Right lobe of liver (tissue), 6 donors: ENCODE data around the gene VASH2. TPM values are rescaled to one million over a fixed set of nuclear protein-coding genes. Genes with fewer than 3 reads are reported as not detected.
A peak's percentile ranks its signal among the peaks of the same experiment; 100 is the strongest.

Source experiments
- ATAC-seq, 4 donors: fragments of 200-7000 bp; cut with Tn5 transposase; one replicate each; pipeline ENCODE4 v1.9.1; 2020; ENCODE audit warnings: mild to moderate bottlenecking in 4 of 4, moderate library complexity in 4 of 4
- DNase-seq, 3 donors: peaks; one replicate each; pipeline ENCODE4 v3.0.0-alpha.2; 2020
- H3K27ac ChIP-seq, 3 donors: fragments of 200-600 bp; one replicate each; pipeline ENCODE4 v1.8.0; 2022
- H3K27me3 ChIP-seq, 2 donors: fragments of 200-600 bp; one replicate each; pipeline ENCODE4 v1.8.0; 2022
- H3K36me3 ChIP-seq, 4 donors: fragments of 200-600 bp; sonication (generic) in 1 of 4; one replicate each; pipeline versions ENCODE4 v1.5.1 to v1.8.0; 2017 to 2022; ENCODE audit warnings: control low read depth in 1 of 4
- H3K4me1 ChIP-seq, 4 donors: fragments of 200-600 bp; sonication (generic) in 1 of 4; one replicate each; pipeline versions ENCODE4 v1.5.1 to v1.8.0; 2017 to 2022; ENCODE audit warnings: control low read depth in 1 of 4
- H3K4me3 ChIP-seq, 3 donors: fragments of 200-600 bp; one replicate each; pipeline ENCODE4 v1.8.0; 2022
- H3K9me3 ChIP-seq, 4 donors: fragments of 200-600 bp; sonication (generic) in 1 of 4; one replicate each; pipeline versions ENCODE4 v1.5.1 to v1.8.0; 2017 to 2022; ENCODE audit warnings: control low read depth in 1 of 4
- POLR2A ChIP-seq: fragments of 450-650 bp; IDR thresholded peaks from one replicate; pipeline ENCODE4 v1.6.1; 2017; ENCODE audit warnings: antibody characterized with exemption, mild to moderate bottlenecking
- WGBS: methylation state at CpG from one replicate; pipeline ENCODE4 v1.1.6; 2018; ENCODE audit warnings: low coverage, low lambda C conversion rate; ENCODE audit not compliant: insufficient coverage; ENCODE audit errors: missing lambda C conversion rate; 5-methylcytosine and 5-hydroxymethylcytosine counted together
- intact Hi-C, 2 donors: fragments of 100-400 bp; cut with DNase I; formaldehyde crosslinking; loops; one replicate each; pipeline versions ENCODE4 v1.11.2 to v1.14.1; 2022
- total RNA-seq, 6 experiments: library from RNA; depleted of rRNA in 2 of 6; stranded (reverse); fragments of >200 nt in 2 of 6; fragmentation: NEBNext Ultra II Directional in 3 of 6; extraction: Animal tissue kit (Norgen Biotek cat#: 25700) in 3 of 6; gene quantifications; one replicate each; pipeline versions ENCODE4 v1.1.0 to v1.2.4, GENCODE V29; 2016 to 2023
- TF ChIP-seq, protein P1 (sequence below), 4 donors: fragments of 200-600 bp in 3 of 4; fragments of 450-650 bp in 1 of 4; IDR thresholded peaks; one replicate each; pipeline versions ENCODE4 v1.5.1 to v1.8.0; 2016 to 2022; ENCODE audit warnings: antibody characterized with exemption in 4 of 4, mild to moderate bottlenecking in 2 of 4
- donor health status: DM: no; HTN: yes; CAD: no.
- donor health status: DM: no; HTN: no; CAD: no.
- donor health status: DM: no; HTN: no; CAD: no.
- donor health status: DM: no; HTN: yes; CAD: no.
- donor health status: DM: no; HTN: yes; CAD: no.

VASH2 gene
- total RNA-seq, 6 experiments from 2014 or later = 0.04 to 0.32 (median 0.07) TPM; not detected in 3

DNA sequence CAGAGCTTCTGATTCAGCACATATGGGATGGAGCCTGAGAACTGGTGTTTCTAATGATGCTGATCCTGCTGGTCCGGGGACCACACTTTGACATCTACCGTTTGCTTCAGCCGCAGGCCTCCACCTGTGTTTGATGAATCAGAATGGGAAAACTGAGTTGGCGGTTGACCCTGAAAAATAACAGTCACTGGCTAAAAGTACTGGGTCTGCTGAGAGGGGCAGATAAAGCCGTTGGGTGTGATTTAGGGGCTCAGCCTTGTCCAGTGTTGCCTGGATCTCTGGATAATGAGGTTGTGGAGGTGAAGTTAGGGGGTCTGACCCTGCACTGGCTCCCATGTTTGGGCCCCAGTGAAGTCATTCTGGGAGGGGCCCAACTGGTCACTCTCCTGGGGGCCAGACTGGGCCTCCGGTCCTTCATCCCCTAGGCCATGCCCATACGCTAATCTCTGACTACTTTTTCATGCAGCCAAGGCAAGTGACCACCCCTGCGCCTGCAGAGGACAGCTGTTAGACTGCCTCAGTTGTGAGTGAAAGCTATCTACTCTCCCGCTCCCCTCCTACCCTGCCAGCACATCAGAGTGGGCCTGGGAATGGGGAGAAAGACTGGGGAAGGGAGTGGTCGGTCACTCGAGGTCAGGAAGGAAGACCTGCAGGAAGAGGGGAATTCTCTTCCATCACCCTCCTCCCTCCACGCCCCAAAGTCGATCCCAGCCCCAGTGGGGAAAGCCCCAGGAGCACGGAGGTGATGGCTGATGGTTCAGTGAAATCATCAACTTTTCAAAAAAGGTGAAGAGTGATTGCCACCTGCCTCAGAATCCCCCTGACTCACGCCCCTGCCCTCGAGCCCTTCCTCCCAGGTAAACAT is 27.7 kb downstream of the VASH2 start:
- TF ChIP-seq, protein P1, sequence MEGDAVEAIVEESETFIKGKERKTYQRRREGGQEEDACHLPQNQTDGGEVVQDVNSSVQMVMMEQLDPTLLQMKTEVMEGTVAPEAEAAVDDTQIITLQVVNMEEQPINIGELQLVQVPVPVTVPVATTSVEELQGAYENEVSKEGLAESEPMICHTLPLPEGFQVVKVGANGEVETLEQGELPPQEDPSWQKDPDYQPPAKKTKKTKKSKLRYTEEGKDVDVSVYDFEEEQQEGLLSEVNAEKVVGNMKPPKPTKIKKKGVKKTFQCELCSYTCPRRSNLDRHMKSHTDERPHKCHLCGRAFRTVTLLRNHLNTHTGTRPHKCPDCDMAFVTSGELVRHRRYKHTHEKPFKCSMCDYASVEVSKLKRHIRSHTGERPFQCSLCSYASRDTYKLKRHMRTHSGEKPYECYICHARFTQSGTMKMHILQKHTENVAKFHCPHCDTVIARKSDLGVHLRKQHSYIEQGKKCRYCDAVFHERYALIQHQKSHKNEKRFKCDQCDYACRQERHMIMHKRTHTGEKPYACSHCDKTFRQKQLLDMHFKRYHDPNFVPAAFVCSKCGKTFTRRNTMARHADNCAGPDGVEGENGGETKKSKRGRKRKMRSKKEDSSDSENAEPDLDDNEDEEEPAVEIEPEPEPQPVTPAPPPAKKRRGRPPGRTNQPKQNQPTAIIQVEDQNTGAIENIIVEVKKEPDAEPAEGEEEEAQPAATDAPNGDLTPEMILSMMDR (IDR thresholded peaks at IDR 0.05) = no peak
- TF ChIP-seq POLR2A = no peak
- no peak overlapping the region for H3K27ac ChIP-seq
- DNase-seq = no peak
- no peak for ATAC-seq
- WGBS = 59% methylated on average over 9 of the region's 16 CpGs
- no peaks in the 10 kb centered on the region for H3K27me3 ChIP-seq
- no peaks in the 10 kb centered on the region for H3K9me3 ChIP-seq
- H3K4me3 ChIP-seq = no peak overlapping the region
- no peaks in the 10 kb centered on the region for H3K4me1 ChIP-seq
- H3K36me3 ChIP-seq = no peaks in the 10 kb centered on the region
- intact Hi-C loops = no loop called here

DNA sequence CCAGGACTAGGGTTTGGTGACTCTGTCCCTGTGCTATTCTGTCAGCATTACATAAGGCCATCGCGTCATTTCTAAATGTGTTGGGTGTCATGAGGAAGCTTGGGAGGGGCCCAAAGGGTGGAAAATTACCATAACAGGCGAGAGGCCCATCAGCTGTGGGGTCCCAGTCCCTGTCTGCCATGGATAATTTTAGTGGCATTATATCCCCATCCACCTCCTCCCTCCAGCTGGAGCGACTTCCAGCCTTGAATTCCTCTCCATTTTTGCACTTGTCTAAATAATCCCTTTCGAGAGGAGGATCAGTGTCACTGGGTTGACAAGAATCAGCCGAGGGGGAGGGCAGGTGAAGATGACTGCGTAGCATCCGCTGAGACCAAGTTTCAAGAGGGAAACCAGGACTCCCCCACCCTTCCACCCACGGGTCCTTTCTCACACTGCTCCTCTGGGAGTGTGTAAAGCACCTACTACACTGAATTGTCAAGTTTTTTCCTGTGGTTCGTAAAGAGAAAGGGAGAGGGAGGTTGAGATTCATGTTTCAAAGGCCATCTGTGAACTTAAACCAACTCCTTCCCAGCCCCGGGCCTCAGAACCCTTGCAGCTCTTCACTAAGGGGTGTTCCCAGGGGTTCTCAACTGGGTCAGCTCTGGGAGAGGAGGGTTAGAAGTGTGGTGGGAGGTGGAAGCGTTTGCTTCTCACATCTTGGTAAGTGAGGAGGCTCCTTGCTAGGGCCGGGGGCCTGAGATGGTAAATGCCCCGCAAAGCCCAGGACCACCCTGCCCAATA is 29.2 kb downstream of the VASH2 start:
- no peaks in the 10 kb centered on the region for H3K36me3 ChIP-seq
- intact Hi-C loops = no loop called here
- H3K4me3 ChIP-seq = no peak overlapping the region
- H3K27ac ChIP-seq = no peak overlapping the region
- TF ChIP-seq, protein P1 (IDR thresholded peaks at IDR 0.05) = no peak
- TF ChIP-seq POLR2A = no peak
- no peaks in the 10 kb centered on the region for H3K27me3 ChIP-seq
- ATAC-seq = no peak
- no peaks in the 10 kb centered on the region for H3K9me3 ChIP-seq
- 78% methylated on average over 10 of the region's 14 CpGs for WGBS
- no peaks in the 10 kb centered on the region for H3K4me1 ChIP-seq
- DNase-seq = no peak

DNA sequence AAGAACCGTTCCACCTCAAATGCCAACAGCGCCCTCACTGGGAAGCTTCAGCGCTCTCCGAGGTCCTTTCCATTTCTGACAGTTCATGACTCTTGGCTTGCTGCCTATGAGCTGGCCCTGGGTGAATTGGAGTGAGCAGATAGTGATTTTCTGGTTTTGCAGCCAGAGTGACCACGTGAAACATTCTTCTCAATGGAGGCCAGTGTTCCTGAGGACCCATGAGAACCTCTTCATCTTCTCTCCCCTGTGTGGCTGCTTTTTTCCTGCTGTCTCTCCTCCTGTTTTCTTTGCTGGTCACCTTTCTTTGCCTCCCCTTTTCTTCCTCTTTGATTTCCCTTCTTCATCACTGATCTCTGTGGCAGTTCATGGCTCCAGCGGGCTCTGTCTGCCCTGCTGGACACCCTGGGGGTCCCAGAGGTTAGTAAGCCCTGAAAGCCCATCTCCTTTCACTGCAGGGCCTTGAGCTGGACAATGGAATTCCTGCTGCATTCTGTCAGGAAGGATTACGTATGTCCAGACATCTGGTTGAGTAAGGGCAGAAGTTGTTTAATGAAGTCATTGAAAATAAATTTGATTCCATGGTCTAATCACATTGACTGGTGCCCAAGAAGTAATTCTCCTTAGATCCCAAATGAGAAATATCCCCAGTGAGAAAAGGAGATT is 29.9 kb downstream of the VASH2 start:
- intact Hi-C loops = no loop called here
- DNase-seq (no peak), ATAC-seq (no peak)
- no peaks in the 10 kb centered on the region for H3K27me3 ChIP-seq
- H3K27ac ChIP-seq = no peak overlapping the region
- TF ChIP-seq, protein P1 (IDR thresholded peaks at IDR 0.05) = no peak
- TF ChIP-seq POLR2A = no peak
- no peaks in the 10 kb centered on the region for H3K9me3 ChIP-seq
- 68% methylated on average over 2 of the region's 7 CpGs for WGBS
- H3K4me1 ChIP-seq = no peaks in the 10 kb centered on the region
- H3K36me3 ChIP-seq = no peaks in the 10 kb centered on the region
- no peak overlapping the region for H3K4me3 ChIP-seq

DNA sequence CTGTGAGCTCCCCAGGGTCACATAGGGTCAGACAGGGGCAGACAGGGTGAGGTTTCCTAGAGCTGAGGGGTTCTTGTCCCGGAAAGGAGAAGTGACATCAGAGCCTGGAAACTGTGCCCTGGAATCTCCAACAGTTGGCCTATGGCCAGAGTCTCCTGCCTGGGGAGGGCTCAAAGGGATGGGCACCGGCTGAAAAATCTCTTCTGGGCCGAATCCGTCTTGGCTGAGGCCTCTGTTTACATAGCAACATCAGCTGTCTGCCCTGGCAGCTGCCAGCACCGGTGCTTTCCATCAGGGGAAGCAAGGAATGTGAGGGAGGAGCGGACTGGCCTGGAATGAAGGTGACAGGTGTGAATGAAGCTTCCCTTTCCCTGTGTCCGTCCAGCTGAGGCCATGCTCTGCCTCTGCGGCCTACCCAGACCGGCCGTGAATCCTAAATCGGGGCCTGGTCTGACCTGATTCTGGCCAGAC is 30.7 kb downstream of the VASH2 start:
- Histone ChIP-seq H3K27ac (no peak overlapping the region), H3K4me1 (no peaks in the 10 kb centered on the region), H3K27me3 (no peaks in the 10 kb centered on the region), H3K9me3 (no peaks in the 10 kb centered on the region), H3K4me3 (no peak overlapping the region), H3K36me3 (no peaks in the 10 kb centered on the region)
- ATAC-seq = peak in 3 of 4 donors; percentile 48 to 70 (median 49)
- intact Hi-C loops = no loop called here
- 28% methylated on average over 5 of the region's 11 CpGs for WGBS
- DNase-seq = no peak
- TF ChIP-seq POLR2A = no peak
- TF ChIP-seq, protein P1 (IDR thresholded peaks at IDR 0.05) = no peak
